Measurements from ENCODE around the gene SALL2.
"Not testable (repeated sequence)": the region's sequence is repeated elsewhere in the genome, so short reads cannot be mapped to it uniquely, and the experiment has no call there.

SALL2 gene

GRCh38 chr14:21525962-21526671, at the start of gene SALL2:
Gene SALL2 (minus strand): TSS chr14:21526346. CDS start chr14:21526127, 219 bp downstream.
- DNase-seq (ENCODE audit: low spot score), result peak; percentile 93

- DNase-seq (ENCODE audit: low spot score), result no peak
Observed at GRCh38 chr14:21575661-21576060, 49.5 kb upstream of the SALL2 start.

- no peak for DNase-seq (ENCODE audit: low spot score)
Observed at GRCh38 chr14:21572604-21573003, 46.5 kb upstream of the SALL2 start.

- no peak for DNase-seq (ENCODE audit: low spot score)
Observed at GRCh38 chr14:21558703-21559170, 32.6 kb upstream of the SALL2 start.

- DNase-seq (ENCODE audit: low spot score), result peak; percentile 93
Observed at GRCh38 chr14:21557084-21557901, 31.1 kb upstream of the SALL2 start.

- DNase-seq (ENCODE audit: low spot score), result no peak
Observed at GRCh38 chr14:21556378-21557083, 30.4 kb upstream of the SALL2 start.

GRCh38 chr14:21553266-21553665, 27.1 kb upstream of the SALL2 start:
- DNase-seq (ENCODE audit: low spot score), result no peak

GRCh38 chr14:21544588-21544987, 18.4 kb upstream of the SALL2 start:
- not testable (repeated sequence) for DNase-seq (ENCODE audit: low spot score)

GRCh38 chr14:21543963-21544362, 17.8 kb upstream of the SALL2 start:
- DNase-seq (ENCODE audit: low spot score), result no peak

- no peak for DNase-seq (ENCODE audit: low spot score)
Observed at GRCh38 chr14:21543521-21543960, 17.4 kb upstream of the SALL2 start.

- no peak for DNase-seq (ENCODE audit: low spot score)
Observed at GRCh38 chr14:21541413-21542074, 15.4 kb upstream of the SALL2 start.

GRCh38 chr14:21539189-21539940, 13.2 kb upstream of the SALL2 start:
- no peak for DNase-seq (ENCODE audit: low spot score)

GRCh38 chr14:21537090-21537424, 10.9 kb upstream of the SALL2 start:
- no peak for DNase-seq (ENCODE audit: low spot score)

- no peak for DNase-seq (ENCODE audit: low spot score)
Observed at GRCh38 chr14:21536418-21537089, 10.4 kb upstream of the SALL2 start.

GRCh38 chr14:21535545-21536417, 9.6 kb upstream of the SALL2 start:
- no peak for DNase-seq (ENCODE audit: low spot score)

- DNase-seq (ENCODE audit: low spot score), result no peak
Observed at GRCh38 chr14:21534576-21534975, 8.4 kb upstream of the SALL2 start.

GRCh38 chr14:21533294-21533693, 7.1 kb upstream of the SALL2 start:
- no peak for DNase-seq (ENCODE audit: low spot score)

- DNase-seq (ENCODE audit: low spot score), result no peak
Observed at GRCh38 chr14:21529515-21529914, 3.4 kb upstream of the SALL2 start.
